ENCODE results near the gene SWAP70.

DNA sequence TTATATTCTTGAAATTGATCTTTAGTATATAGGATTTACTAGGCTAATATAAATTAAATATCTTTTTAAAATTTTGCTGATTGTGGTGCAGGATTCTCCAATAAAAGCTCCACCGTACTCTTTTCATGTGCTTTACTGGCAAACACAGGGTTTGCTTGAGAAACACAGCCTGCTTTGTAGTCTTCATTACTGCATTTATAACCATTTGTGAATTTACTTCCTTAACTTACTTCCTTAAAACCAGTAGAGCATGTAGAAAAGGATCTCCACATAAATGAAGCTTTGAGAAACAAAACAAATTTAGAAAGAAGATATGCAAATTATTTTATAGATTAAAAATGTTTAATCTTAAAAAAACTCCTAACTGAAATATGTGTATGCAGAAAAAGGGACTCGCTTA, 28.8 kb downstream of the SWAP70 start:
- TF ChIP-seq CTCF (IDR thresholded peaks at IDR 0.05; ENCODE audit: low read depth, low read length, poor library complexity, severe bottlenecking) (no peak), EZH2phosphoT487 (IDR thresholded peaks at IDR 0.05; ENCODE audit: borderline replicate concordance, low read length) (no peak)
